GM18867 (cell line): Measurements from ENCODE around the gene GATA6.

ENCODE experiments used
- ATAC-seq: cut with Tn5 transposase; IDR thresholded peaks from one replicate; pipeline ENCODE4 v1.9.1; 2021; ENCODE audit warnings: mild to moderate bottlenecking, moderate library complexity; ENCODE audit not compliant: unreplicated experiment

GATA6 gene

DNA sequence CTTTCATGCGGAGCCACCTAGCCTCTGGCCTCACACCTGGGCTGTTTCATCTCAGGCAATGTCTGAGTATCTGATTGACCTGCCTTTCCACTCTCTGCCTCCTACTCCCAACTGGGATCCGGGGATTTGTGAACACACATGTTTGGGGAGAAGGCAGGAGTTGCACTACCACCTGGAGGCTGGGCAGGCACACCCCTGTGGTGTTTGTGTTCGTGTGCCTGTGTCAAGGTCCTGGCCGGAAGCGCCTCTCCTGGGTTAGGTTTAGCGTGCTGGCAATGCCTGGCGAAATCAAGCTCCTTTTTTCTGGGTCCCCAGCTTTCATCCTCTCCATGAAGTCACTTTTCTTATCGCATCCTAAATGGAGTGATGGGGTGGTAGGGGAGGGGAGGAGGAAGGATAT lies 63.9 kb downstream of the GATA6 start:
- no peak for ATAC-seq

DNA sequence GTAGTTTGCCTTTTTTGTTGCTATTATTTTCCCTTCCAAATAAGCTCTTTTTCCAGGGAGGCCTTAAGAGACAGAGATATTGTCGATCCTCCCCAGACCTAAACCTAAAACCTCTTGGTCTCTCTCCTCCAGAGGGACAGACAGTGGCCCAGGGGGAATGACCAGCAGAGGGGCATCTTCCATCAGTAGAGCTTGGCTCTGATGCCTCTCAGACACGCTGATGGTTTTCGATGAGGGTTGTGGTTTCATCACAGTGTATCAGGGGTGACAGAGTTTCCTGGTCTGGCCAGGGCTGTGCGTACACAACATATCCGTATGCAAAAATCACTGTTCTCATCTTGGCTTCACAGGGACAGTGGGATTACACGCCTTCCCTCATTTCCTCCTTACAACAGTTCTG lies 68.6 kb downstream of the GATA6 start:
- ATAC-seq, result no peak

DNA sequence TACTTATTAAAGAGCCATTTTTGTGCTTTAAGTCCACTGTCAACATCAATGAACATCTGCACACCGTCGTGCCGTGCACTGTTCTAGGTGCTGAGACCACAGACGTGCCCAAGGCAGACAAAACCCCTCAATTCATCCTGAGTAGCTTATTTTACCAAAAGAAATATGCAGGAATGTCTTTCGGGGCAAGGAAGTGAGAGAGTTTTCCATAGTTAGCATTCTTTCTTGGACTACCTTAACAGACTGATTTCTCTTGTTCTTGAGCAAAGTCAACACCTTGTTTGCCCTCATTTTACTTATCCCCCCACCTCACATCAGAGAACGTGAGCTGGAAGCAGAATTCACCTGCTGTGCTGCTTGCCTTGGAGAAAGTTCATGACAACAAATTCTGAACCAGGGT lies 69.3 kb downstream of the GATA6 start:
- no peak for ATAC-seq

- ATAC-seq, result no peak
Measured at GRCh38 chr18:22241921-22242361, 72.6 kb downstream of the GATA6 start.

DNA sequence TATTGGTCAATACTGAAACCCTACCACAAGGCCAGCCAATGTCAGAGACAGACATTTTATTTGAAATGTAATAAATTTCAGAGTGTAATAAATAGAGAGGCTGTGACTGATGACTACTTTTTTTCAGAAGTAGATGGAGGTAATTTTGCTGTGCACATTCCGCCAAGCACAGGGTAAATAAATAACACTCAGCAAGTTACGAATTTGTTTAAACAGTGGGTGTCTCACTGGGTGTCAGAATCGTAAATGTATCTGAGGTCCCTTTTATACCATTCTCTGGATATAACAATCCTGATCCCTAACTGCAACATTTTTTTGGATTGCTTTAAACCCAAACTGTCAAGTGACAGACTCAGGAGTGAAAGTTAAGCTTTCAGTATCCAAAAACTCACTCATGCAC lies 74.1 kb downstream of the GATA6 start:
- no peak for ATAC-seq

DNA sequence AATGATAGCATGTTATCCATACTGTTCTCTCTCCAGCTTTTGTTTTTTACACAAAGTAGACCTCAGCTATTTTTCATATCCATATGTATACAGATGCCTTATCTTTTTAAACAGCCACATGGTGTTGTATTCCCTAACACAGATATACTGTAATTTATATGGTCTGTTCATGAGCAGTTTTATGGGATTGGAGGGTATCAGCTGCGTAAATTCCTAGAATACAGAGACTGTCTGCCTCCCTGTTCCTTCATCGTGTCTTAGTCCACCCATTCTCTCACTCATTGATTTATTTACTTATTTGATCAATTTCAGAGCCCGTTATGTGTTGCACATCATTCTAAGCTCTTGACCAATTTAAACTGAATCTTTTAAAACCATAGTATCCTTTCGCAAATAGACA lies 80.6 kb downstream of the GATA6 start:
- ATAC-seq, result no peak

DNA sequence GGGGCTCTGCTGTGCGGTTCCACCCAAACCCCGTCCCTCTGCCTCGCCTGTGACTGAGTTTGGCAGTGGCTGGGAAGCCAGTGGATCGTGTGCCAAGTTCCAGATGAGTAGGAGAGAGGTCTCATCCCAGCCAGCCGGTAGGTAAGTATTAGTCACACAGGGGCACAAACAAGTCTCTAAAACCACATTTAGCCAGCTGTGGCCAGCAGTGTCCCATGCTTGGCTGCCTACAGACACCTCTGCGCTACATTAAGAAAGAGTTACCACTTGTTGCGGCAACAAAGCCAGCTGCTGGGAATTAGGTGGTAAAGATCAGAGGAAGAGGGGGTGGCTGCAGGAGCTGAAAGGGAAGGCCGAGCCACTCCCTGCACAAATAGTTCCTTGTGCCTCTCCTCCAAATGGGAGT lies 81.2 kb downstream of the GATA6 start:
- no peak for ATAC-seq
